ENCODE results near the gene MAP3K4. TPM values are rescaled to one million over a fixed set of nuclear protein-coding genes. Genes with fewer than 3 reads are reported as not detected.
"Not testable (repeated sequence)": the region's sequence is repeated elsewhere in the genome, so short reads cannot be mapped to it uniquely, and the experiment has no call there.

MAP3K4 gene
- total RNA-seq, 2 donors from 2014 or later, result 32.1 to 42.2 TPM

DNA sequence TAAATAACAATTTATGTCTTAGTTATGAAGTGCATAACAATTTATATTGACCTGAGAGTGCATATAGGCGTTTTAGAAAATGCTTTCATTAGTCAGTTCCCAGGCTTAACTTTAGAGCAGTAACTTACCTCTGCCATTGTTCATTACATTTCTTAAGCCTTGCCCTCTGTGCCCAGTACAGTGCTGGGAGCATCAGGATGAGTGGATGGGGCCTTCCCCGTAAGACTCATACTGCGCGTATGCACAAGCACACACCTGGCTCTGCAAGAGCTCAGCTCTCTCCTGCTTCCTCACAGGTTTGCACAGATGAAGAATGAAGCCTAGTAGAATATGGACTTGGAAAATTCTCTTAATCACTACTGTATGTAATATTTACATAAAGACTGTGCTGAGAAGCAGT lies 125.0 kb downstream of the MAP3K4 start:
- intact Hi-C loops (cut with DNase I), result no loop called here

DNA sequence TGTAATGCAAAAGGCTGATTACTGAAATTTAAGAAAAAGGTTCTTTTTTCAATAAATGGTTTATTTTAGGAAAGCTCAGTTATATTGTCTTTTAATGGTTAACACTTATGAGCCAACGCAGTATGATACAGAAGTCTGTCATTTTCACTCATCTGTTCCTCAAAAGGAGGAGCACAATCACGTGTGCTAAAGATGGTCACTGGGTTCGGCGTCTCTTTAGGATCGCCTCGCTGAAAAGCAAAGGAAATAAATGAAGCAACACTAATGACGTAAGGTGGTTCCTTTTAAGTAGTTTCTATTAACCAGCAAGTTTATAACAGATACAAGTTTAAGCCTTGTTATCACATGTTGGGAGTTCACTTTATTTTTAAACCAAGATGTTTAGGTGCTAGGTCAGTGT lies 125.7 kb downstream of the MAP3K4 start:
- no peaks in the 10 kb centered on the region for H3K36me3 ChIP-seq
- H3K27me3 ChIP-seq, result no peaks in the 10 kb centered on the region
- no peak overlapping the region for H3K9ac ChIP-seq (ENCODE audit: low read depth in 2 of 2, low read length in 2 of 2)
- DNase-seq, result no peak
- no peak overlapping the region for H3K4me3 ChIP-seq
- intact Hi-C loops (cut with DNase I), result no loop called here
- H3K9me3 ChIP-seq, result no peaks in the 10 kb centered on the region
- TF ChIP-seq, protein P1, sequence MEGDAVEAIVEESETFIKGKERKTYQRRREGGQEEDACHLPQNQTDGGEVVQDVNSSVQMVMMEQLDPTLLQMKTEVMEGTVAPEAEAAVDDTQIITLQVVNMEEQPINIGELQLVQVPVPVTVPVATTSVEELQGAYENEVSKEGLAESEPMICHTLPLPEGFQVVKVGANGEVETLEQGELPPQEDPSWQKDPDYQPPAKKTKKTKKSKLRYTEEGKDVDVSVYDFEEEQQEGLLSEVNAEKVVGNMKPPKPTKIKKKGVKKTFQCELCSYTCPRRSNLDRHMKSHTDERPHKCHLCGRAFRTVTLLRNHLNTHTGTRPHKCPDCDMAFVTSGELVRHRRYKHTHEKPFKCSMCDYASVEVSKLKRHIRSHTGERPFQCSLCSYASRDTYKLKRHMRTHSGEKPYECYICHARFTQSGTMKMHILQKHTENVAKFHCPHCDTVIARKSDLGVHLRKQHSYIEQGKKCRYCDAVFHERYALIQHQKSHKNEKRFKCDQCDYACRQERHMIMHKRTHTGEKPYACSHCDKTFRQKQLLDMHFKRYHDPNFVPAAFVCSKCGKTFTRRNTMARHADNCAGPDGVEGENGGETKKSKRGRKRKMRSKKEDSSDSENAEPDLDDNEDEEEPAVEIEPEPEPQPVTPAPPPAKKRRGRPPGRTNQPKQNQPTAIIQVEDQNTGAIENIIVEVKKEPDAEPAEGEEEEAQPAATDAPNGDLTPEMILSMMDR (IDR thresholded peaks at IDR 0.05), result no peak
- no peak overlapping the region for H3K27ac ChIP-seq
- no peaks in the 10 kb centered on the region for H3K4me1 ChIP-seq

More for the DNA sequence above, 125.0 kb downstream of the MAP3K4 start:
- Histone ChIP-seq H3K27ac (no peak overlapping the region), H3K4me1 (no peaks in the 10 kb centered on the region), H3K4me3 (no peak overlapping the region), H3K36me3 (no peaks in the 10 kb centered on the region), H3K9me3 (no peaks in the 10 kb centered on the region), H3K27me3 (no peaks in the 10 kb centered on the region), H3K9ac (ENCODE audit: low read depth in 2 of 2, low read length in 2 of 2) (no peak overlapping the region)
- TF ChIP-seq, protein P1 (IDR thresholded peaks at IDR 0.05), result no peak
- DNase-seq, result no peak

DNA sequence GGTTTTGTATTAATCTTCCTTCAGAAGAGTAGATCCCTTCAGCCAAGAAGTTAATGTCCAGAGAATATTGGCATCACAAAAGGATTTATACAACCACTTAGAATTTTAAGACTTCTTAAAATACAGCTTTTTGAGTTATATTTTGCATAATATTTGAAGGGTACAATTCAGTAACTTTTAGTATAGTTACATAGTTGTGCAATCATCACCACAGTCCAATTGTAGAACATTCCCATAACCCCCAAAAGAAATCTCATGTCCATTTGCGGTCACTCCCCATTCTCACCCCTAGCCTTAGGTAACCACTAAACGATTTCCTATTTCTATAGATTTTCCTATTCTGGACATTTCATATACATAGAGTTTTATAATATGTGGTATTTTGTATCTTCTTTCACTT lies 126.4 kb downstream of the MAP3K4 start:
- Histone ChIP-seq H3K27me3 (no peaks in the 10 kb centered on the region), H3K27ac (no peak overlapping the region), H3K4me3 (no peak overlapping the region), H3K4me1 (no peaks in the 10 kb centered on the region), H3K9ac (ENCODE audit: low read depth in 2 of 2, low read length in 2 of 2) (no peak overlapping the region), H3K36me3 (no peaks in the 10 kb centered on the region), H3K9me3 (no peaks in the 10 kb centered on the region)
- no peak for DNase-seq
- intact Hi-C loops (cut with DNase I), result no loop called here
- TF ChIP-seq, protein P1 (IDR thresholded peaks at IDR 0.05), result no peak

DNA sequence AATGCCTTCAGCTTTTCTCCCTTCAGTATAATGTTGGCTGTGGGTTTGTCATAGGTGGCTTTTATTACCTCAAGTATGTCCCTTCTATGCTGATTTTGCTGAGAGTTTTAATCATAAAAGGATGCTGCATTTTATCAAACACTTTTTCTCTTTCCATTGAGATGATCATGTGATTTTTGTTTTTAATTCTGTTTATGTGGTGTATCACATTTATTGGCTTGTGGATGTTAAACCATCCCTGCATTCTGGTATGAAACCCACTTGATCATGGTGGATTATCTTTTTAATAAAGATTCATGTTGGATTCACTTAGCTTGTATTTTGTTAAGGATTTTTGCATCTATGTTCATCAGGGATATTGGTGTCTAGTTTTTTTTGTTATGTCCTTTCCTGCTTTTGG lies 131.8 kb downstream of the MAP3K4 start:
- H3K4me3 ChIP-seq; DNase-seq; H3K36me3 ChIP-seq; H3K4me1 ChIP-seq; H3K9me3 ChIP-seq; H3K9ac ChIP-seq (ENCODE audit: low read depth in 2 of 2, low read length in 2 of 2); H3K27me3 ChIP-seq; intact Hi-C loops (cut with DNase I); H3K27ac ChIP-seq: not testable (repeated sequence)

DNA sequence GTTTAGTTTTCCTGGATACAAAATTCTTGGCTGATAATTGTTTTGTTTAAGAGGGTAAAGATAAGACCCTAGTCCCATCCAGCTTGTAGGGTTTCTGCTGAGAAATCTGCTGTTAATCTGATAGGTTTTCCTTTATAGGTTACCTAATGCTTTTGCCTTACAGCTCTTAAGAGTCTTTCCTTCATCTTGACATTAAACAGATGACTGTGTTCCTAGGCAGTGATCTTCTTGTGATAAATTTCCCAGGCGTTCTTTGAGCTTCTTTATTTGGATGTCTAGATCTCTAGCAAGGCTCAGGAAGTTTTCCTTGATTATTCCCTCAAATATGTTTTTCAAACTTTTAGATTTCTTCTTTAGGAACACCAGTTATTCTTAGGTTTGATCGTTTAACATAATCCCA lies 134.0 kb downstream of the MAP3K4 start:
- H3K27ac ChIP-seq, result no peak overlapping the region
- no peaks in the 10 kb centered on the region for H3K27me3 ChIP-seq
- H3K36me3 ChIP-seq, result no peaks in the 10 kb centered on the region

DNA sequence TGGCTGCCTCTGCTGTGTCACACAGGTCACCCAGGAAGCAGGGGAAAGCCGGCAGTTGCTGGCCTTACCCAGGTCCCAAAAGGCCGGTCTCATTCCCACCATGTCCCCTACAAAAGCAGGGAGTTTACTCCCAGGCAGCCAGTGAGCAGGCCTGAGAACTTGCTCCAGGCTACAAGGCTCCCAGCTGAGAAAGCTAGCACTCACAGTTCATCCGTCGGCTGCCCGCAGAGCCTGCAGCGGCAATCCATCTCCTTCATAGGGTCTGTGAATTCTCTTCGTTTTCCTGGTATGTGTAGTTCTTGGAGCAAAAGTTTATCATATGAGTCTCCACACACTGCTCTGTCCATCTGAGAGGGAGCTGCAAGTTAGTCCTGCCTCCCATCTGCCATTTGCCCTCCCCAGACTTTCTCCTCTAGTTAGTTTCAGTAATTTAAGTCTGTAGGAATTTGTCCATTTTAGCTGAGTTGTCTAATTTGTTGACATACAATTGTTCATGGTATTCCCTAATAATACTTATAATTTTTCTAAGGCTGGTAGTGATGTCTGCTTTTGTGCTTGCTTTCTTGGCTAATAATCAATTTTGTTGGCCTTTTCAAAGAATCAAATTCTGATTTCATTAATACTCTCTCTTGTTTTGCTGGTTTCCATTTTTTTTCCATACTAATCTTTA lies 135.6 kb downstream of the MAP3K4 start:
- H3K27me3 ChIP-seq, result no peaks in the 10 kb centered on the region
- H3K4me1 ChIP-seq, result no peaks in the 10 kb centered on the region
- H3K9ac ChIP-seq (ENCODE audit: low read depth in 2 of 2, low read length in 2 of 2), result no peak overlapping the region
- intact Hi-C loops (cut with DNase I), result no loop called here
- H3K36me3 ChIP-seq, result no peaks in the 10 kb centered on the region
- no peak overlapping the region for H3K27ac ChIP-seq
- TF ChIP-seq, protein P1 (IDR thresholded peaks at IDR 0.05), result no peak
- H3K9me3 ChIP-seq, result no peaks in the 10 kb centered on the region
- DNase-seq, result no peak
- no peak overlapping the region for H3K4me3 ChIP-seq

More for the DNA sequence above, 134.0 kb downstream of the MAP3K4 start:
- intact Hi-C loops (cut with DNase I), result no loop called here
- TF ChIP-seq, protein P1 (IDR thresholded peaks at IDR 0.05), result no peak
- Histone ChIP-seq H3K4me1 (no peaks in the 10 kb centered on the region), H3K4me3 (no peak overlapping the region), H3K9me3 (no peaks in the 10 kb centered on the region), H3K9ac (ENCODE audit: low read depth in 2 of 2, low read length in 2 of 2) (no peak overlapping the region)
- DNase-seq, result no peak

All from colonic mucosa (tissue), 4 donors.